Measurements from ENCODE around the gene INHBB.

INHBB gene

GRCh38 chr2:120393456-120393855, 47.5 kb downstream of the INHBB start:
- Histone ChIP-seq H3K9ac (ENCODE audit: low read length) (no peak overlapping the region), H3K4me1 (ENCODE audit: low read length) (no peaks in the 10 kb centered on the region), H3K9me3 (replicated peaks; ENCODE audit: insufficient read depth, low read length) (no peaks in the 10 kb centered on the region), H3K4me3 (ENCODE audit: low read length) (no peak overlapping the region), H3F3A (ENCODE audit: insufficient read depth, low read length) (no peaks in the 10 kb centered on the region), H2AFZ (ENCODE audit: low read length) (no peak overlapping the region), H3K36me3 (replicated peaks; ENCODE audit: insufficient read depth, low read length) (no peaks in the 10 kb centered on the region), H4K20me1 (ENCODE audit: insufficient read depth, low read length) (no peaks in the 10 kb centered on the region), H3K4me2 (ENCODE audit: low read depth, low read length) (no peak overlapping the region), H3K27me3 (replicated peaks; ENCODE audit: insufficient read depth, low read length) (peaks cover 16% of the 10 kb centered on the region; the same call in 1 of the 2 replicates), H3K9me2 (replicated peaks; ENCODE audit: insufficient read depth, low read length) (no peaks in the 10 kb centered on the region), H3K27ac (ENCODE audit: low read length) (no peak overlapping the region), H3K79me2 (ENCODE audit: low read length) (no peaks in the 10 kb centered on the region)
- DNase-seq: no peak
- no peak for TF ChIP-seq CTCF (IDR thresholded peaks at IDR 0.05; ENCODE audit: low read length)
- no peak for TF ChIP-seq EZH2 (optimal IDR thresholded peaks at IDR 0.05; ENCODE audit: low read depth, low read length)
- TF ChIP-seq EZH2phosphoT487 (IDR thresholded peaks at IDR 0.05; ENCODE audit: low read length): no peak

GRCh38 chr2:120394764-120395163, 48.8 kb downstream of the INHBB start:
- Histone ChIP-seq H3F3A (ENCODE audit: insufficient read depth, low read length) (no peaks in the 10 kb centered on the region), H3K9me3 (replicated peaks; ENCODE audit: insufficient read depth, low read length) (no peaks in the 10 kb centered on the region), H3K4me2 (ENCODE audit: low read depth, low read length) (no peak overlapping the region), H3K9me2 (replicated peaks; ENCODE audit: insufficient read depth, low read length) (no peaks in the 10 kb centered on the region), H3K27me3 (replicated peaks; ENCODE audit: insufficient read depth, low read length) (peaks cover 16% of the 10 kb centered on the region; the same call in 1 of the 2 replicates), H2AFZ (ENCODE audit: low read length) (no peak overlapping the region), H4K20me1 (ENCODE audit: insufficient read depth, low read length) (no peaks in the 10 kb centered on the region), H3K27ac (ENCODE audit: low read length) (no peak overlapping the region), H3K79me2 (ENCODE audit: low read length) (no peaks in the 10 kb centered on the region), H3K4me1 (ENCODE audit: low read length) (no peaks in the 10 kb centered on the region), H3K4me3 (ENCODE audit: low read length) (no peak overlapping the region), H3K36me3 (replicated peaks; ENCODE audit: insufficient read depth, low read length) (no peaks in the 10 kb centered on the region), H3K9ac (ENCODE audit: low read length) (no peak overlapping the region)
- no peak for TF ChIP-seq EZH2 (optimal IDR thresholded peaks at IDR 0.05; ENCODE audit: low read depth, low read length)
- no peak for TF ChIP-seq EZH2phosphoT487 (IDR thresholded peaks at IDR 0.05; ENCODE audit: low read length)
- no peak for TF ChIP-seq CTCF (IDR thresholded peaks at IDR 0.05; ENCODE audit: low read length)
- no peak for DNase-seq

- Histone ChIP-seq H2AFZ (ENCODE audit: low read length) (no peak overlapping the region), H3K4me1 (ENCODE audit: low read length) (no peaks in the 10 kb centered on the region), H3K4me2 (ENCODE audit: low read depth, low read length) (no peak overlapping the region), H4K20me1 (ENCODE audit: insufficient read depth, low read length) (no peaks in the 10 kb centered on the region), H3F3A (ENCODE audit: insufficient read depth, low read length) (no peaks in the 10 kb centered on the region), H3K27me3 (replicated peaks; ENCODE audit: insufficient read depth, low read length) (peaks cover 16% of the 10 kb centered on the region; the same call in 1 of the 2 replicates), H3K79me2 (ENCODE audit: low read length) (no peaks in the 10 kb centered on the region), H3K9ac (ENCODE audit: low read length) (no peak overlapping the region), H3K27ac (ENCODE audit: low read length) (no peak overlapping the region), H3K9me3 (replicated peaks; ENCODE audit: insufficient read depth, low read length) (no peaks in the 10 kb centered on the region), H3K36me3 (replicated peaks; ENCODE audit: insufficient read depth, low read length) (no peaks in the 10 kb centered on the region), H3K4me3 (ENCODE audit: low read length) (no peak overlapping the region), H3K9me2 (replicated peaks; ENCODE audit: insufficient read depth, low read length) (no peaks in the 10 kb centered on the region)
- no peak for DNase-seq
- TF ChIP-seq EZH2phosphoT487 (IDR thresholded peaks at IDR 0.05; ENCODE audit: low read length) (no peak), CTCF (IDR thresholded peaks at IDR 0.05; ENCODE audit: low read length) (no peak), EZH2 (optimal IDR thresholded peaks at IDR 0.05; ENCODE audit: low read depth, low read length) (no peak)
These were observed 49.5 kb downstream of the INHBB start for GRCh38 chr2:120395221-120396012.
